HG02973 (cell line): Measurements from ENCODE around the gene F7.
"Not testable (repeated sequence)": the region's sequence is repeated elsewhere in the genome, so short reads cannot be mapped to it uniquely, and the experiment has no call there.

ENCODE experiments used
- ATAC-seq: cut with Tn5 transposase; IDR thresholded peaks from one replicate; pipeline ENCODE4 v1.9.1; 2021; ENCODE audit warnings: moderate library complexity; ENCODE audit not compliant: unreplicated experiment

F7 gene

GRCh38 chr13:113070855-113071254 lies 34.7 kb upstream of the F7 start:
- ATAC-seq: no peak

GRCh38 chr13:113072376-113072775 lies 33.2 kb upstream of the F7 start:
- no peak for ATAC-seq

GRCh38 chr13:113073942-113074341 lies 31.6 kb upstream of the F7 start:
- ATAC-seq: no peak

- no peak for ATAC-seq
Measured at GRCh38 chr13:113074401-113074800, 31.2 kb upstream of the F7 start.

- ATAC-seq: no peak
Measured at GRCh38 chr13:113074876-113075275, 30.7 kb upstream of the F7 start.

- ATAC-seq: no peak
Measured at GRCh38 chr13:113075711-113076110, 29.9 kb upstream of the F7 start.

- no peak for ATAC-seq
Measured at GRCh38 chr13:113076681-113077401, 28.8 kb upstream of the F7 start.

GRCh38 chr13:113077566-113077952 lies 28.0 kb upstream of the F7 start:
- no peak for ATAC-seq

GRCh38 chr13:113077953-113078901 lies 27.4 kb upstream of the F7 start:
- no peak for ATAC-seq

- ATAC-seq: no peak
Measured at GRCh38 chr13:113078902-113079780, 26.4 kb upstream of the F7 start.

GRCh38 chr13:113079781-113080080 lies 25.9 kb upstream of the F7 start:
- ATAC-seq: not testable (repeated sequence)

- ATAC-seq: no peak
Measured at GRCh38 chr13:113080361-113080831, 25.2 kb upstream of the F7 start.

GRCh38 chr13:113080901-113081521 lies 24.6 kb upstream of the F7 start:
- ATAC-seq: no peak

- ATAC-seq: no peak
Measured at GRCh38 chr13:113082198-113083021, 23.2 kb upstream of the F7 start.

GRCh38 chr13:113083022-113083373 lies 22.6 kb upstream of the F7 start:
- ATAC-seq: no peak

- no peak for ATAC-seq
Measured at GRCh38 chr13:113083402-113084061, 22.1 kb upstream of the F7 start.

GRCh38 chr13:113084094-113084942 lies 21.3 kb upstream of the F7 start:
- no peak for ATAC-seq

- ATAC-seq: no peak
Measured at GRCh38 chr13:113084943-113085540, 20.5 kb upstream of the F7 start.
